Prostate gland (tissue), 2 donors: ENCODE measurements around the gene TRPV5.

Source experiments
- POLR2A ChIP-seq: fragments of 450-650 bp; IDR thresholded peaks from one replicate; pipeline ENCODE4 v1.6.1; 2016; ENCODE audit warnings: antibody characterized with exemption, mild to moderate bottlenecking
- POLR2AphosphoS5 ChIP-seq: sonication (generic); formaldehyde crosslinking; IDR thresholded peaks from one replicate; pipeline ENCODE4 v1.6.1; 2017; ENCODE audit warnings: antibody characterized with exemption
- TF ChIP-seq, protein P1 (sequence below), 4 experiments: fragments of 200-600 bp in 2 of 4; fragments of 450-650 bp in 2 of 4; sonication (generic) in 2 of 4; IDR thresholded peaks; 1 replicate in 3 of 4; 2 replicates in 1 of 4; pipeline ENCODE4 v1.5.1; 2016 to 2019; ENCODE audit warnings: antibody characterized with exemption in 4 of 4, mild to moderate bottlenecking in 2 of 4, moderate library complexity in 2 of 4

GRCh38 chr7:142948603-142949002 is 15.1 kb upstream of the TRPV5 start:
- TF ChIP-seq, protein P1, sequence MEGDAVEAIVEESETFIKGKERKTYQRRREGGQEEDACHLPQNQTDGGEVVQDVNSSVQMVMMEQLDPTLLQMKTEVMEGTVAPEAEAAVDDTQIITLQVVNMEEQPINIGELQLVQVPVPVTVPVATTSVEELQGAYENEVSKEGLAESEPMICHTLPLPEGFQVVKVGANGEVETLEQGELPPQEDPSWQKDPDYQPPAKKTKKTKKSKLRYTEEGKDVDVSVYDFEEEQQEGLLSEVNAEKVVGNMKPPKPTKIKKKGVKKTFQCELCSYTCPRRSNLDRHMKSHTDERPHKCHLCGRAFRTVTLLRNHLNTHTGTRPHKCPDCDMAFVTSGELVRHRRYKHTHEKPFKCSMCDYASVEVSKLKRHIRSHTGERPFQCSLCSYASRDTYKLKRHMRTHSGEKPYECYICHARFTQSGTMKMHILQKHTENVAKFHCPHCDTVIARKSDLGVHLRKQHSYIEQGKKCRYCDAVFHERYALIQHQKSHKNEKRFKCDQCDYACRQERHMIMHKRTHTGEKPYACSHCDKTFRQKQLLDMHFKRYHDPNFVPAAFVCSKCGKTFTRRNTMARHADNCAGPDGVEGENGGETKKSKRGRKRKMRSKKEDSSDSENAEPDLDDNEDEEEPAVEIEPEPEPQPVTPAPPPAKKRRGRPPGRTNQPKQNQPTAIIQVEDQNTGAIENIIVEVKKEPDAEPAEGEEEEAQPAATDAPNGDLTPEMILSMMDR (IDR thresholded peaks at IDR 0.05): no peak
- no peak for TF ChIP-seq POLR2A
- TF ChIP-seq POLR2AphosphoS5: no peak
